GM19463 (cell line): Measurements from ENCODE around the gene MMS22L.
"Not testable (repeated sequence)": the region's sequence is repeated elsewhere in the genome, so short reads cannot be mapped to it uniquely, and the experiment has no call there.

ENCODE experiments used
- ATAC-seq: cut with Tn5 transposase; IDR thresholded peaks from one replicate; pipeline ENCODE4 v1.9.1; 2021; ENCODE audit warnings: mild to moderate bottlenecking, moderate library complexity; ENCODE audit not compliant: unreplicated experiment

MMS22L gene

DNA sequence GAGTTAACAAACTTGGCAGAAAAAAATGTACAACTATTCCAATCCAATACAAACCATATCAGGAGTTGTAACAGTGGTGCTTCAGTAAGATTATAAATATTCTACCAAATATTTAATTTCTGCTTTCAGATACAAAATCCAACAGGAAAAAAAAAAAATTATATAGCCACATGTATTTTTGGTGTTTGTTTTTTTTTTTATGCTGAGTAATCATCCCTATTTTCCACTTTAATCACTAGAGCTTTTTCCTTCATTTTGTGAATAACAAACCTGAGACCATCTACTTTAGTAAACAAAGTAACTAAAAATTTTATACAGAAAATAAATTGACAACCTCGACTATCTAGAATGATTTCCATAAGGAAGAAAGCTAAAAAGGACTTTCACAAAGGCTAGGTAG, 36.2 kb downstream of the MMS22L start:
- no peak for ATAC-seq

DNA sequence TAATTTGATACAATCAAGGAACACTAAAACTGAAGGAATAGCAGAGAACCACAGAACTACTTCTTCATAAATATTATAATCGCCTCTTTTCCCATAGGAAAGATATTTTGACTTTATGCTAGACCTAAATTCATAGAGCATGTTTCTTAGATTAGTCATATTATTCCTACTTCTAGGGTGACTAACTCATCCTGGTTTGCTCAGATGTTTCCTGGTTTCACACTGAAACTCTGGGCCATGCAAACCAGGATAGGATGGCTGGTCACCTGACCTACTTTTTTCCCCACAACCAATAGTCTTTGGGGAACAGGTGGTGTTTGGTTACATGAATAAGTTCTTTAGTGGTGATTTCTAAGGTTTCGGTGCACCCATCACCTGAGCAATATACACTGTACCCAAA, 42.8 kb downstream of the MMS22L start:
- ATAC-seq = no peak

DNA sequence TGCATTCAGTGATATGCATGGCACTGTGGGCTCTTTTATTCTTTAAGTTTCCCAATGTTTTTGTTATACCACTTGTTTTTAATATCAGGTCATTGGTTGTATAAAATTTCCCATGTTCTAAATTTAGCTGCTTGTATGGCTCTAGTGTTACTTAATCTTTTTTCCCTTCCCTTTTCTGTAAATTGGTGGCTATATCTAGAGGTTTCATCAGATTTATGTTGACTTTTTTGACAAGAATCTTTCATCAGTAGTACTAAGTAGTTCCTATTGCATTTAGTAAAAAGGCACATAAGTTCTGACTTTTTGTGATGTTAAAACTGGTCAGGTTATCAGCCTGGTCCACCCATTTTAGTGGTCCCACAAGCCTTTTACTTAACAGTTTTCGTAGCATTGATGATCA, 51.1 kb downstream of the MMS22L start:
- no peak for ATAC-seq

DNA sequence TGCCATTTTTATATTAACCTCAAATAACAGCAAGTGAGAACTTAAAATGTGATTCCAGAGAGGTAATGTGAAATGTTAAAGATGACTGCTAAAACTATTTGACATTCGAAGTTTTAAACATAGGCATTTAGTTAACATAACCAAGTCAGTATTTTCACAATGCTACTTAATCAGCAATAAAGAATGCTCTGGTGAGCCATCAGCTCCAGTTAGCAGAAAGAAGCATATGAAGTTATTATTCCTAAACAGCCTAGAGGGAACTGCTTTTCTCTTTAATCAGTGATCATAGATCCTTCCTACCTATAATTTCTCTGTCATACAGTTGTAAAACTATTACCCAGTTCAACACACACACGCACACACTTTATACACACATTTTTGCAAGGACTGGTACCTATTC, 60.1 kb downstream of the MMS22L start:
- no peak for ATAC-seq

DNA sequence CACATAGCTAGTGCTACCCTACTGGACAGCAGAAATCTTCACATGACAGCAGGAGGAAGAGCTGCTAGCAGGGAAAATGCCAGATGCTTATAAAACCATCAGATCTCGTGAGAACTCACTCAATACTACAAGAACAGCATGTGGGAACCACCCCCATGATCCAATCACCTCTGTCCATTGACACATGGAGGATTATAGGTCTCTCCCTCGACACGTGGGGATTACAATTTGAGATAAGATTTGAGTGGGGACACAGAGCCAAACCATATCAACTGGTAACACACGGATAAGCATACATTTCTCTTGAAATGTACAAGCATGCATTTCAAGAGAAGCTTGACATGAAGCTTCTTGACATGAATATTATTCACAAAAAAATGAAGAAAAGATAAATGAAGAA, 64.1 kb downstream of the MMS22L start:
- no peak for ATAC-seq

DNA sequence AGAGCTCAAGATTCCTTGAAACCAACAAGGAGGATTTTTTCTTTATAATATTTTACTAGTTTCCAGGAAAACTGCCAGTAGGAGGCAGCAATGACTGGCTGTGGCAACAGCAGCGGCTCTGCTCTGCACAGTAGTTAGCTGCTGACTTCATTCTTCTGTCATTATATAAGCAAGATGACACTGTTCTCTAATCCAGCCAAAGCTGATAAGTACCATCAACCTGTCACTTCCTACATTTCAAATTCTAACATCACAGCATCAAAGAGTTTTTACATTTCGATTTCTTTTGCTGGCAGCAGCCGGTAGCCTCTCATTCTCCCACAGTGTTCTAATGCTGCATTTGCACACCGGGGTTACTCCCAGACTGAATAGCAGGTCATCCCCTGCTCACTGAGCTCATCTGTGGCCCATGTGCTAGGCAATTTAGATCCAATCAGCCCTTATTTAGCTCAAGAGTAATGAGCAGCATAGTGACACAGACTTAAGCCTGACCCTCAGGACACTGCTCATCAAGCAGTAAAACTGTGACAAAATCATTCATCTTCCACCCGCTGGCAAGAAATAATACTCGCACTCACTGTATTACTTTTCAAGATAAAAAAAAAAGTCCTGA, 67.8 kb downstream of the MMS22L start:
- ATAC-seq = no peak

DNA sequence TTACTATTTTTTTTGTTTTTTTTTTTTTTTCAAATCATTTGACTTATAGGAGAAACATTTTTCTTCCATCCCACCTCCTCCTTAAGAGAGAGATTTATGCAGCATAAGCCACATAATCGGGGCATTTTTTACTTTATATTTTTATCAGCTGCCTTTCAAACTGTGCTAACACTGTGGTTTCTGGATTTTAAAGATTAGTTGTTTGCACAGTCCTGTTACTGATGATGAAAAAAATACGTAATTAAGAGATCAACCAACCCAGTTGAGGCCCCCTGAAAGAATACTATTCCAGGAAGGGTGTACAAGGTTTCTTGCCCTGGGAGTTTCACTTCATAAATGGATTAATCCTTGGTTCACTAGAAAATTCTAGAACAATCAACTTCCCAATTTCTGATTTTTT, 68.3 kb downstream of the MMS22L start:
- ATAC-seq = no peak

DNA sequence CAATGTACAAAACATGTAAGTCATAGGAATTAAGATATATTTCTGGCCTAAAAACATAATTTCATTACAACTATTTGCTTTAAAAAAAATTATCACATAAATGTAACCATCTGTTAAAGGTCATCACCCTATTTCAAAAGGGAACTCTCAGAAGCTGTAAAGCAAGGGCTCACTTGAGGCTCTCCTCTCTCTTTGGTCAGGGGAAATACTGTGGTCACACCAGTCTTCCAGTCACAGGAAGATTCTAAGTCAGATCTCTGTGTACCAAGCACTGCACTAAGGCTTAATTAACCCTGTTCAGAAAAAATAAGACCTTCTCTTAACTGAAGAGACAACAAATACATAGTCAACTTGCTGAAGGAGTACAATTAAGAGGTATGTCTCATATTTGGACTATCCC, 75.6 kb downstream of the MMS22L start:
- no peak for ATAC-seq

DNA sequence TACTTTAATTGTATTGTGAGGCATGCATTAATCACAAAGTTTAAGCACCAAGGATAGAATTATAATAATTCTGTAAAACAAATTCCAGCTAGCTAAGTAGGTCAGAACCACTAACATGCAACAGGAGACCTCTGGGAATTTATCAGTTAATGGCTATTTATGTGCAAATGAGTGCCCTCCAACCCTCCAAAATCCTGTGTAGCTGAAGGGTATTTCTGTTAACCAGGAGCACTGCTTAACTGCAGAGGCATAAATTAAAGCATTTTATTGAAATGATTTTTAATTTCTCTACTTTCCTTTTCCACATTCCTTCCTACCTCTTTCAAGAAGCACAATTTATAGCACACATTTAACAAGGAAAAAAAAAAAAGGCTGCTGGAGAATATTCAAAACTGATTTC, 77.0 kb downstream of the MMS22L start:
- ATAC-seq = no peak

DNA sequence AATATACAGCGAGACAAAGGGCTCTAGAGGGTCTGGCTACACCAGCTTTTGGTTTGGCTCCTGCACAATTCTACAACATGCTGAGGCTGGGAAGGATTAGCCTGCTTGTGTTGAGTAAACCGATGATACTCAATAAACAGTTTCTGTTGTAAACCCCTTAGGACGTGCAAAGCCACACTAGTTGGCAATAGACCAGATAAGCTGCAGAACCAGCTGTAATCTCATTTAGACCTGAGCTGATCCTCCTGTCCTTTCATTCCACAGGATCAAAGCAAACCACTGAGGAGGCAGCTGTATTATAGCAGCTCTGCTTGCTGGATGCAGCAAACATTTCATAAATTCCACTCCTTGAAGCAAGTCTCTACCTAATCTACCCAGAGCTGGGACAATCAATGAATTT, 79.7 kb downstream of the MMS22L start:
- no peak for ATAC-seq

DNA sequence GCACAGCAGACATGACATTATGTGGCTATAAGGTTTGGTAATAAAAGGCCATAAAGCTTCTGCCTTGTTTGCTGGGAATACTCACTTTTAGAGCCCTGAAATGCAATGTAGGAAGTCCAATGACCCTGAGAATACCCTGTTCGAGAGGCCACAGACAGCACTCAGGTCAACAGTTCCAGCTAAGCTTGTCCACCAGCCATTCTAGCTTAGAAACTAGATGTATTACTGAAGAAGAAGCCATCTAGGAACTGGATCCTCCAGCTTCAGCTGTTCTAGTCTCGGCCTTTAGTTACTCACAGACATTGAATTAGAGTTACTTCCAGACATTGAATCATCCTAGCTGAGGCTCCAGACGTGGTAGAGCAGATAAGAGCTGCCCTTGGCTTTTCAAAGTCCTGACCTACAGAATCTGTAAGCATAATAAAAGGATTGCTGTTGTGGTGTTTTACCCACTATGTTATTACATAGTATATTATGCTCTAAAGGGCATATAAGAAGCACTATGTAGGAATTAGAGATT, 84.9 kb downstream of the MMS22L start:
- ATAC-seq = no peak

DNA sequence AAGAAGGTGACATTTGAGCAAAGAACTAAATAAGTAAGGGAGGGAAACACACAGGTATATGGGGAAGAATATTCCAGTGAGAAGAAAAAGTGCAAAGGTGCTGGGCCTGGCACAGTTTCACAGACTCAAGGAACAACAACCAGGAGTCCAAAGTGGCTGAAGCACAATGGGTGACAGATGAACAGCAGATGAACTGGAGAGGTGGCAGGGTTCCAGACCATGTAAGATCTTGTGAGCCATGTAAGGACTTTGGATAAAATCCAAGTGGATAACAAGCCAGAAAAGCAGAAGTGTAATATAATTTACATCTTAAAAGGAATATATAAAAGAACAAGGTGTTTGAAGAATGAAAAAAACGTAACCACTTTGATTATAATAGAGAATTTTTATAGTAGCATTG, 87.9 kb downstream of the MMS22L start:
- no peak for ATAC-seq

DNA sequence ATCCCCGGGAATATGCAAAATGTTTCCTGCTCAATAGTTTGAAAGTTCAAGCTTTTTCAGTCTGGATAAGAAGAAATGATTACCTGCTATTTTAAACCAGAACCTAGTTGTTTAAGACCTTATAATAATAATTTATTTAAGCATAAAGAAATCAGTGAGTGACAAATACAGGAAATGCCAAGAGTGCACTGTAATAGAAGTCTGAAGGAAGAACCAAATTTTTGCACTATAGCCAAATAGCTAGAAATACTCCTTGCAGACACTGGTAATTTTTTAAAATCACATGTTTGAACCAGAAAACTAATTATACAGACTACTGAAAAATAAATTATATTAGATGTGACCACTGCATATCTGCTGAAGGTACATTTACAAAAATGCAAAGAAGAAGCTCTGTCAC, 93.2 kb downstream of the MMS22L start:
- ATAC-seq = no peak

DNA sequence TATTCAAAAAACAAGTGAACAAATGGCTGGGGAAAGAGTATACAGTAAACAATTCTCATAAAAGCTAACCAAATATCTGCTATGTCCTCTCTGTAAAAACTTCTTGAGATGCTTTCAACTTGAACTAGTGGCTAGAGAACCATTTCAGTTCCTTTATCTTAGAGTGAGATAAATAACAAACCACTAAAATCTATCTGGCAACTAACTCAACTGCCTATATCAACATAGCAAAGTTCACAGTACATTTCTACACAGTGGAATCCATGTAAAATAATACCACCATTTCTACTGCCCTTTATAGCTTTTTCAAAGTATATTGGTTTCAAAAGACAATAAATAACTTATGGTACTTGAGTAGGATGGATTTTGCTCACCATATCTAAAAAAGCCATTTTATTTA, 95.1 kb downstream of the MMS22L start:
- no peak for ATAC-seq

DNA sequence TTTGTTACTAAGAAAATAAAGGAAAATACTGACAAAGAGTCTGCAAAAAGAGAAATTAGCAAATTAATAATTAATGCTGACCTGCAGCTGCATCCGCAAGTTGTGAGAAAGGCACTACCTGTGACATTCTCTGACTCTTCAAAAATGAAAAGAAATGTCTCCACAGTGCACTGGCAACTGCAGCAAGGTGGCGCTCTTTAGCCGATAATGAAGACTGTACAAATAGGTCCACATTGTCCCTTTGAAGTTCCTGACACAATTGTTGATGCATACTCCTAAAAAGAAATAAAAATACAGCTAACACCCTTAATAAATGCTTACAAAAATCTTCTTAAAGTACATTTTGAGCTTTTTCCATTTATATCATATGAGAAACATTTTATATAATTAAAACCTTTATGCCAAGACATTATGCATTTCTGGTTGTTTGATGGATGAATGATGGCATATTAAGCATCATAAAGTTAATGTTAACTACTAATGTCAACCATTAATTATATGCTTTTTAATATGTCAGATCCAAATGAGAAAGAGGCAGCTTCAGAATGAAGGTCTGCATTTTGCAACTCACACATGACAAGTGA, 96.5 kb downstream of the MMS22L start:
- peak; percentile 91 for ATAC-seq

DNA sequence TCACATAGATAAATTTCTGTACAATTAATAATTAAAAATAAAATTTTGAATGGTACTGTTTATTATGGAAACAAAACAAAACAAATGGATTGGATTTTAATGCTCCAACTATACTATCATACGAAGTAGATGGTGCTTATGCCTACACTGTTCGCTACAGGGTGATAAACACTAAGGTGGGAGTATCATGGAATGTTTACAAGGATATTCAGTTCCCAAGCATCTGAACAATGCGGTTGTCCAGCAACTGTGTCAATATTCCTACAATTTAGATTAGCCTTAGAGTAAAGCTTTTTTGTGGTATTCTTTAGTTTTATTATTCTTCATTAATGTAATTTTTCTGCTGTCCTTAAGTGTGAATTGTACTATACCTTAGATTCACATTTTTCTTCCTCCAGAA, 105.1 kb downstream of the MMS22L start:
- ATAC-seq = no peak

DNA sequence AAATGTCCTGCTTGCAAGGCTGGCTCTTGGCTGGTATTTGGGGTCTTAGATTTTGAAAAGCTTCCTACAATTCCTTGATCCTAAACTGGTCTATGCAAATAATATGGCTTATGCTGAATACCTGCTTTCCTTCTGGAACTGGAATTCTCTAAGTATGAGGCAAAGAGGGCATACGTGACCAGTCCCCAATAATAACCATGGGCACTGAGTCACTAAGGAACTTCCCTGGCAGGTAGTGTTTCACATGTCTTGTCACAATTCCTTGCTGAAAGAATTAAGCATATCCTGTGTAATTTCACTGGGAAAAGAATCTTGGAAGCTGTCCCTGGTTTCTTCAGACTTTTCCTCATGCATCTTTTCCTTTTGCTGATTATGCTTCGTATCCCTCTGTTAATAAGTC, 106.5 kb downstream of the MMS22L start:
- no peak for ATAC-seq

DNA sequence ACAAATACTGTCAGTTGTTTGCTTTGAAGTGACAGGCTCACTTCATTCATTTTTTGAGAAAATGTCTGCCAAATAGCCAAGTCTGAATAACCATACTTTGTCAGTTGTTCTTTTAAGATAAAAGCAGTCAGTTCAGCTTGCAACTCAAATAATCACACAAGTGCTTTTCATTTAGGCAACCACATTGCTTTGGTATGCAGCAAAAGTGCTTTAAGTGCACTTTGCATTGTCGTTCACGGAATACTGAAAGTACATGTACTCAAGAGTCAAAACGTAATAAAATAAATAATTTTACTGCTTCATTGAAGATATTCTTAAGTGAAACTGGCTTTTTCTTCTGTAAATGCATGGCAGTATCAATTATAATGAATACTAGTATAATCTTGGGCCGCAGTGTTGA, 107.2 kb downstream of the MMS22L start:
- ATAC-seq = no peak

DNA sequence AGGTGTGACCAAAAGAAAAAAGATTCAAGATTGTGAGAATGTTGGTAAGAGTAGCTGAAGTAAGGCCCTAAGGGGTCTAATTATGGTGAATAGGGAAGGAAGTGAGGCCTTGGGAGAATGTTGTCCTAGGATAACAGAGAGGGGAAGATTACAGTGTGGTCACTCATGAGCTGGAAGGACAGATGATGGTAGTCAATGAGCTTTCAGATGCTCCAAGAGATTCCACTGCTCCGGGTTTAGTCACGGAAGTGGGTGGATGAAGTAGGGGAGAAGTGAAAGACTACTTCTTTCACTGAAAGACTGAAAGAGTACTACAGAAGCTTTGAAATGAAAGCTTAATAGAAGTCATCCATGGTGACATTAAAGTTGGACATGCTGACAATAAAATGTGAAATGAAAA, 108.5 kb downstream of the MMS22L start:
- no peak for ATAC-seq

DNA sequence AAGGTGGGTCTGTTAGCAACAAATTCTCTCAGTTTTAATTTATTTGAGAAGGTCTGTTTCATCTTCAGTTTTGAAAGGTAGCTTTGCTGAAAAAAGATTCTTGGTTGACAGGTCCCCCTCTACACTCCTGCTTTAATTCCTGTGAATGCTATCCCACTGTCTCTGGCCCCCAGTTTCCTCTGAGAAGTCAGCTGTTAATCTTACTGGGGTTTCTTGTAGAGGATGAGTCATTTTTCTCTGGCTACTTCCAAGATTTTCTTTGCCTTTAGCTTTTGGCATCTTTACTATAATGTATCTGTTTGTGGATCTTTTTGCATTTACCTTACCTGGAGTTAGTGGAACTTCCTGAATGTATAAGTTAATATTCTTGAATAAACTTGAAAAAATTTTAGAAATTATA, 122.7 kb downstream of the MMS22L start:
- no peak for ATAC-seq

DNA sequence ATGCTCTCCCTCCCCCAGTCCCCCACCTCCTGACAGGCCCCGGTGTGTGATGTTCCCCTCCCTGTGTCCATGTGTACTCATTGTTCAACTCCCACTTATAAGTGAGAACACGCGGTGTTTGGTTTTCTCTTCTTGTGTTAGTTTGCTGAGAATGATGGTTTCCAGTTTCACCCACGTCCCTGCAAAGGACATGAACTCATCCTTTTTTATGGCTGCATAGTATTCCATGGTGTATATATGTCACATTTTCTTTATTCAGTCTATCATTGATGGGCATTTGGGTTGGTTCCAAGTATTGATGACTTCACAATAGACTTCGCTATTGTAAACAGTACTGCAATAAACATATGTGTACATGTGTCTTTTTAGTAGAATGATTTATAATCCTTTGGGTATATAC, 127.6 kb downstream of the MMS22L start:
- ATAC-seq = not testable (repeated sequence)

DNA sequence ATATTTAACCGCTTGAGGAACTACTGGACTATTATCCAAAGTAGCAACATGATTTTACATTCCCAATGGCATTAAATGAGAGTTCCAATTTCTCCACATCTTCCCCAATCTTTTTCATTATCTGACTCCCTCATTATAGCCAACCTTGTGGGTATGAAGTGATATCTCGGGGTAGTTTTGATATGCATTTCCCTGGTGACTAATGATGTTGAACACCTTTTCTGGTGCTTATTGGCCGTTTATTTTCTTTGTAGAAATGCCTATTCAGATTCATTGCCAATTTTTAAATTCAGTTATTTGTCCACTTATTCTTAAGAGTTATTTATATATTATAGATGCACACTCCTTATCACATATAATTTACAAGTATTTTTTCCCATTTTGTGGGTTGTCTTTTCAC, 129.0 kb downstream of the MMS22L start:
- ATAC-seq = no peak

DNA sequence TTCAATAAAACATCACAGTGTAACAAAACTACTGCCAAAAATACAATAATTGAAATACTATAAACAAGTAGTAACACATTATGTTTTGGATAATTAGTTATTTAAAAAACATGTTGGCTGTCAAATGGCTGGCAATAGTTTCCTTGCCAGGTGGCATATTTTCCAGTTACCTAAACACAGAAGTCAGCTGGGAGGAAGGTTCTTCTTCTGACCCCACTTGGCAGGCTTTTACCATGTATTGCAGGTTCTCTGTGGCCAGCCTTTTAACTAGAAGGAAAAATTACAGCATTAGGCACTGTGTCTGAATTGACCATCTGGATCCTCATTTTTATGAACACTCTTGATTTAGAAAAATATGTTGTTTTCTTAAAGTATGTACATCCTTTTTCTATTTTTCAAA, 131.4 kb downstream of the MMS22L start:
- ATAC-seq = no peak
